Measurements from ENCODE around the gene KRT83.

KRT83 gene

DNA sequence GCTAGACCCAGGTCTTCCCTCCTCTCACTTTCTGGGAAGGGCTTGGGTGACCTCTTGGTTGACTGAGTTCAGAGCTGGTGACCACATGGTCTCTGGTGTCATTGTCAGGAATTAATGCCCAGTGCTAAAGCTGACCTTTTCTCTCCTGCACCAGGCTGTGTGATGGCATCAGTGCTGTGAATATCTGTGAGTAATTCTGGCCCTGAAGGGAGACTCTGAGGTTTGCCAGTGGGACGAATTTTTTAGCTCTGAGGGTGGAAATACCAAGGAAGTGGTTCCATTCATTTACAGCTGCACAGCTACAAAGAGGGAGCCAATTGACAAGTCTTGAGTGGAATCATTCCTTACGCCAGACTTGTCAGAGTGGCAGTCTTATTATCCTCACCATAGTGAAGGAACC, 53.0 kb downstream of the KRT83 start:
- FAIRE-seq = no peak
- DNase-seq (ENCODE audit: insufficient read length, low spot score) = no peak

GRCh38 chr12:52267699-52268098, 53.5 kb downstream of the KRT83 start:
- FAIRE-seq (no peak), DNase-seq (ENCODE audit: insufficient read length, low spot score) (no peak)

GRCh38 chr12:52267266-52267665, 53.9 kb downstream of the KRT83 start:
- DNase-seq (ENCODE audit: insufficient read length, low spot score) (no peak), FAIRE-seq (no peak)

GRCh38 chr12:52266514-52266913, 54.7 kb downstream of the KRT83 start:
- DNase-seq (ENCODE audit: insufficient read length, low spot score) = no peak
- peak; percentile 62 for FAIRE-seq

GRCh38 chr12:52264435-52264825, 56.8 kb downstream of the KRT83 start:
- no peak for DNase-seq (ENCODE audit: insufficient read length, low spot score)
- FAIRE-seq = no peak
